ENCODE data around the gene CPM. TPM values are rescaled to one million over a fixed set of nuclear protein-coding genes. Genes with fewer than 3 reads are reported as not detected.

CPM gene
- total and polyA plus RNA-seq, 4 donors = 14.2 to 65.0 (median 24.0) TPM

DNA sequence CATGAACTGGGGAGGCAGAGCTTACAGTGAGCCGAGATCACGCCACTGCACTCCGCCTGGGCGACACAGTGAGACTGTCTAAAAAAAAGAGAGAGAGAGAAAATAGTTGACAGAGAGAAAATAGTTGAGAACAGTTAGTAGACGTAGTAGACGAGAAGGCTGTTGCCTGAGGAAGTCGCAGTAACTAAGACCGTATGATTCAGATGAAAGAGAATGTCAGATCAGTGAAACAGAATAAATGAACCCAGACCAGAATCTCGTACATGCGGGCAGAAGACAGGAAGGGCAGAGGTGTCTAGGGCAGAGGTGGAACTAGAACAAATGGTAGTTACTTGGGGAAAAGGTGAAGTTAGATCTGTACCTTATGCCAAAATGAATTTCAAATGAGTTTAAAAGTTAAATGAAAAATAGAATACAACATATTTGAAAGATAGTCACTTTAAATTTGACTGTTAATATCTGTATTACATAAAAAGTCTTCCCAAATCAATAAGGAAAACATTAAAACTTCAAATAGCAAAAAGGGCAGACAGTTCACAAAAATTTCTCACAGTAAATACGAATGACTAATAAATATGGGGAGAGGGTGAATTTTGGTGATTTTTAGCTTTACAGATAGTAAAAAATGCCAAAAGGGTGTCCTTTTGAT lies 107.3 kb downstream of the CPM start:
- 88% methylated on average over 11 of the region's 11 CpGs for WGBS
- Histone ChIP-seq H3K27me3 (ENCODE audit: control insufficient read depth in 4 of 4, insufficient read depth in 4 of 4, low read length in 3 of 4) (no peaks in the 10 kb centered on the region), H3K9ac (ENCODE audit: low read depth in 1 of 2, low read length in 2 of 2) (no peak overlapping the region), H3K9me3 (ENCODE audit: control insufficient read depth in 4 of 4, low read length in 3 of 4) (no peaks in the 10 kb centered on the region), H3K36me3 (ENCODE audit: control insufficient read depth in 4 of 4, insufficient read depth in 3 of 4, low read depth in 1 of 4, low read length in 3 of 4) (peaks cover 6 to 56% (median 51%) of the 10 kb centered on the region in 4 donors), H3K4me3 (ENCODE audit: low read depth in 1 of 3, low read length in 3 of 3) (no peak overlapping the region), H3K27ac (ENCODE audit: low read depth in 1 of 2, low read length in 2 of 2) (no peak overlapping the region), H3K4me1 (ENCODE audit: control insufficient read depth in 4 of 4, insufficient read depth in 4 of 4, low read length in 3 of 4) (no peaks in the 10 kb centered on the region)
- DNase-seq (ENCODE audit: low spot score) = no peak
- TF ChIP-seq RAD21 (IDR thresholded peaks at IDR 0.05) = no peak
- no peak for TF ChIP-seq TAF1 (conservative IDR thresholded peaks at IDR 0.05)
- no peak for TF ChIP-seq RXRA (IDR thresholded peaks at IDR 0.05)
- TF ChIP-seq SP1 (IDR thresholded peaks at IDR 0.05) = no peak
- no peak for TF ChIP-seq JUND (IDR thresholded peaks at IDR 0.05)
- no peak for TF ChIP-seq EGR1 (IDR thresholded peaks at IDR 0.05; ENCODE audit: low read depth in 2 of 2)

- TF ChIP-seq GABPA (IDR thresholded peaks at IDR 0.05 in 1 of 2, conservative IDR thresholded peaks at IDR 0.05 in 1 of 2) = no peak
- no peak for TF ChIP-seq HNF4A (conservative IDR thresholded peaks at IDR 0.05)
- no peak for TF ChIP-seq FOXA2 (IDR thresholded peaks at IDR 0.05)
- no peak for TF ChIP-seq FOXA1 (IDR thresholded peaks at IDR 0.05)
- TF ChIP-seq EGR1 (IDR thresholded peaks at IDR 0.05; ENCODE audit: low read depth in 2 of 2) = no peak
- TF ChIP-seq MAX (IDR thresholded peaks at IDR 0.05) = no peak
- TF ChIP-seq CTCF (IDR thresholded peaks at IDR 0.05; ENCODE audit: low read depth, low read length, missing input control) = no peak
- no peak for TF ChIP-seq SP1 (IDR thresholded peaks at IDR 0.05)
- TF ChIP-seq ATF3 (IDR thresholded peaks at IDR 0.05) = no peak
- no peak for TF ChIP-seq TAF1 (conservative IDR thresholded peaks at IDR 0.05)
- no peak for TF ChIP-seq JUND (IDR thresholded peaks at IDR 0.05)
- no peak for TF ChIP-seq ZBTB33 (IDR thresholded peaks at IDR 0.05)
- no peak for TF ChIP-seq NR2F2 (IDR thresholded peaks at IDR 0.05)
- no peak for TF ChIP-seq RAD21 (IDR thresholded peaks at IDR 0.05)
- no peak for TF ChIP-seq HNF4G (IDR thresholded peaks at IDR 0.05)
- TF ChIP-seq RXRA (IDR thresholded peaks at IDR 0.05) = no peak
- TF ChIP-seq, protein P1, sequence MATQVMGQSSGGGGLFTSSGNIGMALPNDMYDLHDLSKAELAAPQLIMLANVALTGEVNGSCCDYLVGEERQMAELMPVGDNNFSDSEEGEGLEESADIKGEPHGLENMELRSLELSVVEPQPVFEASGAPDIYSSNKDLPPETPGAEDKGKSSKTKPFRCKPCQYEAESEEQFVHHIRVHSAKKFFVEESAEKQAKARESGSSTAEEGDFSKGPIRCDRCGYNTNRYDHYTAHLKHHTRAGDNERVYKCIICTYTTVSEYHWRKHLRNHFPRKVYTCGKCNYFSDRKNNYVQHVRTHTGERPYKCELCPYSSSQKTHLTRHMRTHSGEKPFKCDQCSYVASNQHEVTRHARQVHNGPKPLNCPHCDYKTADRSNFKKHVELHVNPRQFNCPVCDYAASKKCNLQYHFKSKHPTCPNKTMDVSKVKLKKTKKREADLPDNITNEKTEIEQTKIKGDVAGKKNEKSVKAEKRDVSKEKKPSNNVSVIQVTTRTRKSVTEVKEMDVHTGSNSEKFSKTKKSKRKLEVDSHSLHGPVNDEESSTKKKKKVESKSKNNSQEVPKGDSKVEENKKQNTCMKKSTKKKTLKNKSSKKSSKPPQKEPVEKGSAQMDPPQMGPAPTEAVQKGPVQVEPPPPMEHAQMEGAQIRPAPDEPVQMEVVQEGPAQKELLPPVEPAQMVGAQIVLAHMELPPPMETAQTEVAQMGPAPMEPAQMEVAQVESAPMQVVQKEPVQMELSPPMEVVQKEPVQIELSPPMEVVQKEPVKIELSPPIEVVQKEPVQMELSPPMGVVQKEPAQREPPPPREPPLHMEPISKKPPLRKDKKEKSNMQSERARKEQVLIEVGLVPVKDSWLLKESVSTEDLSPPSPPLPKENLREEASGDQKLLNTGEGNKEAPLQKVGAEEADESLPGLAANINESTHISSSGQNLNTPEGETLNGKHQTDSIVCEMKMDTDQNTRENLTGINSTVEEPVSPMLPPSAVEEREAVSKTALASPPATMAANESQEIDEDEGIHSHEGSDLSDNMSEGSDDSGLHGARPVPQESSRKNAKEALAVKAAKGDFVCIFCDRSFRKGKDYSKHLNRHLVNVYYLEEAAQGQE (IDR thresholded peaks at IDR 0.05) = no peak
- TF ChIP-seq YY1 (IDR thresholded peaks at IDR 0.05) = no peak
- H3K4me3 ChIP-seq (ENCODE audit: low read depth in 1 of 3, low read length in 3 of 3) = no peak overlapping the region
- 90% methylated on average over 16 of the region's 16 CpGs for WGBS
- H3K36me3 ChIP-seq (ENCODE audit: control insufficient read depth in 4 of 4, insufficient read depth in 3 of 4, low read depth in 1 of 4, low read length in 3 of 4) = peaks cover 6 to 63% (median 54%) of the 10 kb centered on the region in 4 donors
- no peaks in the 10 kb centered on the region for H3K4me1 ChIP-seq (ENCODE audit: control insufficient read depth in 4 of 4, insufficient read depth in 4 of 4, low read length in 3 of 4)
- no peak overlapping the region for H3K9ac ChIP-seq (ENCODE audit: low read depth in 1 of 2, low read length in 2 of 2)
- H3K27ac ChIP-seq (ENCODE audit: low read depth in 1 of 2, low read length in 2 of 2) = no peak overlapping the region
- no peak for DNase-seq (ENCODE audit: low spot score)
- H3K27me3 ChIP-seq (ENCODE audit: control insufficient read depth in 4 of 4, insufficient read depth in 4 of 4, low read length in 3 of 4) = no peaks in the 10 kb centered on the region
- H3K9me3 ChIP-seq (ENCODE audit: control insufficient read depth in 4 of 4, low read length in 3 of 4) = no peaks in the 10 kb centered on the region
Observed at GRCh38 chr12:68824597-68825250, 108.2 kb downstream of the CPM start.
